A549 (cell line): ENCODE results near the gene ROBO1. TPM values are rescaled to one million over a fixed set of nuclear protein-coding genes. Genes with fewer than 3 reads are reported as not detected.

Experiments used
- ATAC-seq, 2 experiments: fragments of 200-7000 bp in 1 of 2; fragments of >200 bp in 1 of 2; cut with Nextera tagmentation in 1 of 2; cut with Tn5 transposase in 1 of 2; 3 replicates each; pipeline versions ENCODE4 v1.8.0 to v1.9.1; 2018 to 2020; ENCODE audit warnings: mild to moderate bottlenecking in 1 of 2, moderate library complexity in 1 of 2
- CTCF ChIA-PET: fragments of 300-600 bp; sonication (Branson Sonifier 250); formaldehyde crosslinking; extraction: SDS; loops from one replicate; lab custom pipeline; 2021; ENCODE audit warnings: antibody characterized with exemption, inconsistent platforms; lab: Yijun Ruan, JAX
- POLR2A ChIA-PET: fragments of 350-600 bp; formaldehyde crosslinking; extraction: SDS; loops from one replicate; lab custom pipeline; 2021; ENCODE audit warnings: antibody characterized with exemption, inconsistent platforms; lab: Yijun Ruan, JAX
- DNase-seq, 2 experiments: peaks; one replicate each; pipeline versions ENCODE4 v3.0.0 to v3.0.0-alpha.2; 2011 to 2016; ENCODE audit warnings: low read depth in 1 of 2, low spot score in 1 of 2
- FAIRE-seq: peaks from 2 replicates; lab custom pipeline; 2011; peaks lifted over from hg19 to GRCh38; lab: Jason Lieb, UNC
- H3K27ac ChIP-seq, 2 experiments: fragments of >200 bp; sonication (Bioruptor Twin); formaldehyde crosslinking; 3 replicates each; pipeline ENCODE4 v1.5.1; 2016 to 2017
- H3K4me1 ChIP-seq: fragments of >200 bp; sonication (Bioruptor Twin); formaldehyde crosslinking; 3 replicates; pipeline ENCODE4 v1.6.1; 2016
- H3K4me2 ChIP-seq: fragments of >200 bp; sonication (Bioruptor Twin); formaldehyde crosslinking; 3 replicates; pipeline ENCODE4 v1.6.1; 2016
- H3K4me3 ChIP-seq: fragments of >200 bp; sonication (Bioruptor Twin); formaldehyde crosslinking; 3 replicates; pipeline ENCODE4 v1.5.1; 2016
- H3K9me3 ChIP-seq: fragments of >200 bp; sonication (Bioruptor Twin); formaldehyde crosslinking; 3 replicates; pipeline ENCODE4 v1.6.1; 2016
- BHLHE40 ChIP-seq: IDR thresholded peaks from 2 replicates; pipeline ENCODE4 v1.6.1; 2012; ENCODE audit warnings: low read depth, low read length, inconsistent platforms
- CEBPB ChIP-seq, 2 experiments: fragments of >200 bp in 1 of 2; sonication (Bioruptor Twin) in 1 of 2; formaldehyde crosslinking in 1 of 2; IDR thresholded peaks; 2 replicates each; pipeline ENCODE4 v1.6.1; 2012 to 2016
- CHD2 ChIP-seq: fragments of 150-350 bp; IDR thresholded peaks from 2 replicates; pipeline ENCODE4 v1.6.1; 2014; ENCODE audit warnings: low read length; ENCODE audit not compliant: partially characterized antibody
- CTCF ChIP-seq: fragments of >200 bp; sonication (Bioruptor Twin); formaldehyde crosslinking; IDR thresholded peaks from 3 replicates; pipeline ENCODE4 v1.5.1; 2016
- EP300 ChIP-seq, 2 experiments: fragments of >200 bp; sonication (Bioruptor Twin); formaldehyde crosslinking; IDR thresholded peaks; 2 replicates in 1 of 2; 3 replicates in 1 of 2; pipeline ENCODE4 v1.6.1; 2016 to 2017
- FOSL2 ChIP-seq, 2 experiments: fragments of 450-650 bp in 1 of 2; fragments of >200 bp in 1 of 2; sonication (Bioruptor Twin) in 1 of 2; formaldehyde crosslinking; IDR thresholded peaks; 2 replicates each; pipeline versions ENCODE4 v1.5.0 to v1.6.1; 2016 to 2020; ENCODE audit warnings: mild to moderate bottlenecking in 1 of 2, moderate library complexity in 1 of 2
- HMGXB4 ChIP-seq: fragments of 250-450 bp; sonication (Bioruptor Pico); IDR thresholded peaks from 2 replicates; pipeline ENCODE4 v1.5.0; 2021; ENCODE audit warnings: mild to moderate bottlenecking, moderate library complexity, borderline replicate concordance
- HOXB5 ChIP-seq: fragments of 250-450 bp; sonication (Bioruptor Pico); IDR thresholded peaks from 2 replicates; pipeline ENCODE4 v1.5.0; 2020; ENCODE audit warnings: mild to moderate bottlenecking, moderate library complexity
- JUNB ChIP-seq: fragments of >200 bp; sonication (Bioruptor Twin); formaldehyde crosslinking; IDR thresholded peaks from 2 replicates; pipeline ENCODE4 v1.6.1; 2016
- KDM1A ChIP-seq: fragments of 200-600 bp; sonication (generic); IDR thresholded peaks from 2 replicates; pipeline ENCODE4 v1.6.1; 2016; ENCODE audit warnings: low read depth, mild to moderate bottlenecking
- KDM5A ChIP-seq: fragments of 200-600 bp; sonication (generic); IDR thresholded peaks from 2 replicates; pipeline ENCODE4 v1.6.1; 2016; ENCODE audit warnings: antibody characterized with exemption, mild to moderate bottlenecking
- NFE2L2 ChIP-seq: fragments of 150-350 bp; conservative IDR thresholded peaks from 2 replicates; pipeline ENCODE4 v1.6.1; 2014; ENCODE audit warnings: low read length
- NPAS2 ChIP-seq: fragments of 250-450 bp; sonication (Bioruptor Pico); IDR thresholded peaks from 2 replicates; pipeline ENCODE4 v1.8.0; 2022; ENCODE audit warnings: mild to moderate bottlenecking, moderate library complexity, borderline replicate concordance
- PBX3 ChIP-seq: IDR thresholded peaks from 2 replicates; pipeline ENCODE4 v1.6.1; 2012
- PHF8 ChIP-seq: fragments of 200-600 bp; sonication (generic); IDR thresholded peaks from 2 replicates; pipeline ENCODE4 v1.6.1; 2016; ENCODE audit warnings: low read depth, mild to moderate bottlenecking, antibody characterized with exemption, moderate library complexity, borderline replicate concordance
- RAD21 ChIP-seq, 2 experiments: fragments of >200 bp in 1 of 2; sonication (Bioruptor Twin) in 1 of 2; formaldehyde crosslinking in 1 of 2; IDR thresholded peaks in 1 of 2; conservative IDR thresholded peaks in 1 of 2; 2 replicates in 1 of 2; 3 replicates in 1 of 2; pipeline ENCODE4 v1.6.1; 2012 to 2018; ENCODE audit warnings: inconsistent platforms in 1 of 2
- SMC3 ChIP-seq: fragments of >200 bp; sonication (Bioruptor Twin); formaldehyde crosslinking; IDR thresholded peaks from 3 replicates; pipeline ENCODE4 v1.6.1; 2018; ENCODE audit warnings: inconsistent platforms
- SREBF2 ChIP-seq: fragments of 450-650 bp; IDR thresholded peaks from 2 replicates; pipeline ENCODE4 v1.6.1; 2014; ENCODE audit warnings: mild to moderate bottlenecking, moderate library complexity
- TFCP2L1 ChIP-seq: fragments of 250-450 bp; sonication (Bioruptor Pico); IDR thresholded peaks from 2 replicates; pipeline ENCODE4 v1.5.0; 2021; ENCODE audit warnings: mild to moderate bottlenecking
- ZFP36 ChIP-seq: fragments of 450-650 bp; IDR thresholded peaks from 2 replicates; pipeline ENCODE4 v1.6.1; 2014; ENCODE audit warnings: borderline replicate concordance; ENCODE audit not compliant: partially characterized antibody
- WGBS: methylation state at CpG from one replicate; pipeline ENCODE4 v1.1.6; 2017; ENCODE audit errors: missing lambda C conversion rate; 5-methylcytosine and 5-hydroxymethylcytosine counted together
- polyA plus RNA-seq, 4 experiments: library from polyadenylated mRNA; depleted of rRNA in 3 of 4; stranded (reverse); fragments of >200 nt; fragmentation: RNase III in 1 of 4; extraction: RNeasy Plus Mini Kit Qiagen cat#74134 plus additional on column Dnase treatment in 1 of 4; gene quantifications; 2 replicates in 3 of 4; 3 replicates in 1 of 4; pipeline ENCODE4 v1.2.3, GENCODE V29; 2011 to 2017
- TF ChIP-seq, protein P1 (sequence below): fragments of 200-600 bp; sonication (generic); IDR thresholded peaks from 2 replicates; pipeline ENCODE4 v1.6.1; 2016; ENCODE audit warnings: antibody characterized with exemption, mild to moderate bottlenecking, moderate library complexity

ROBO1 gene
- polyA plus RNA-seq, 2 of the 4 experiments (the other 2 are of a cell fraction), result 25.3 to 35.6 TPM

- CTCF ChIA-PET, result no interaction called here
- ATAC-seq, result no peak
- peaks cover 1% of the 10 kb centered on the region; the same call in 2 of the 3 replicates for H3K4me1 ChIP-seq
- FAIRE-seq, result no peak
- 71% methylated on average over 1 of the region's 1 CpG for WGBS
- no peak for TF ChIP-seq KDM1A
- no peak for TF ChIP-seq JUNB
- TF ChIP-seq CHD2, result no peak
- TF ChIP-seq SMC3, result no peak
- no peak for TF ChIP-seq HMGXB4 (CRISPR knock-in tag)
- TF ChIP-seq TFCP2L1 (CRISPR knock-in tag), result no peak
- no peak for TF ChIP-seq NPAS2 (CRISPR knock-in tag)
- TF ChIP-seq HOXB5 (CRISPR knock-in tag), result no peak
- no peak for TF ChIP-seq BHLHE40
- TF ChIP-seq EP300 (IDR thresholded peaks at IDR 0.05), result no peak
- no peak for TF ChIP-seq KDM5A
- TF ChIP-seq, all 56 proteins: peak for 0
- no peak overlapping the region for H3K27ac ChIP-seq
- DNase-seq, result no peak
- no peak overlapping the region for H3K4me2 ChIP-seq
- no peak overlapping the region for H3K4me3 ChIP-seq
- H3K9me3 ChIP-seq, result no peaks in the 10 kb centered on the region
- POLR2A ChIA-PET, result no interaction called here
Observed at GRCh38 chr3:78924711-78925110, 843.1 kb downstream of the ROBO1 start.

DNA sequence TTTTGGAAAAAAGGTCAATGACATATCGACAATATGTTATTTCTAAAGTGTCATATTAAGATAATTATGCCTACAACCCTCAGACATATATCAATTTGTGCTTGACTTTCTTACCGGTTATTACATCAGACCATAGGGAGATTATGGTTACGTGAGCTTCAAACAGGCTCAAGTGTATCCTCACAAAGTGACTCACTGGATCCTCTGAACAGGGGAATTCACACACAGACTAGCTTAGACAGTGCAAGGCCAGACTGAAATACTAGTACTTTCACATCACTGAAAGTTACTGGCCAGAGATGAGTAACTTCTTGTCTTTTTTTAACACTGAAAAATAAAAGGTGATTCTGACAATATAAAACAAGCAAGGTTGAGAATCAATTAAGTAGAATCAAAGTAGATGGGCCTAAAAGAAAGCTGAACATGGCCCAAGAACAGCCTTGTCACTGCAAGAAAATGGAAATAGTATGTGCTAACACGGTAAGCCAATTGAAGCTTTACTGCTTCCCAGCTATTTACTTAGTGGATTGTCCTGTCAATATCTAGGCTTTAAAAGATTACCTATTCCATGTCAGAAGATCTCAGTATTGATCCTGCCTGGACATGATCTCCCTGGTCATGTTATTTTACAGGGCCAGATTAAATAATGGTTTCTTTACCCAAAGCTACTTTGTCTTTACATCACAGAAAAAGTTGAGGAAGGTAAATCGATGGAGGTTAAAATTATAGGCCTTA is 848.6 kb downstream of the ROBO1 start:
- 29% methylated on average over 5 of the region's 5 CpGs for WGBS
- FAIRE-seq, result no peak
- no peaks in the 10 kb centered on the region for H3K9me3 ChIP-seq
- no peak; the same call in 1 of the 2 replicates for TF ChIP-seq FOSL2 (IDR thresholded peaks at IDR 0.05)
- peak; percentile 54 for TF ChIP-seq FOSL2 (CRISPR knock-in tag; IDR thresholded peaks at IDR 0.05)
- peak in 1 of 2 experiments; percentile 16; a peak in 1 of 4 replicates for TF ChIP-seq CEBPB (IDR thresholded peaks at IDR 0.05)
- TF ChIP-seq, protein P1, sequence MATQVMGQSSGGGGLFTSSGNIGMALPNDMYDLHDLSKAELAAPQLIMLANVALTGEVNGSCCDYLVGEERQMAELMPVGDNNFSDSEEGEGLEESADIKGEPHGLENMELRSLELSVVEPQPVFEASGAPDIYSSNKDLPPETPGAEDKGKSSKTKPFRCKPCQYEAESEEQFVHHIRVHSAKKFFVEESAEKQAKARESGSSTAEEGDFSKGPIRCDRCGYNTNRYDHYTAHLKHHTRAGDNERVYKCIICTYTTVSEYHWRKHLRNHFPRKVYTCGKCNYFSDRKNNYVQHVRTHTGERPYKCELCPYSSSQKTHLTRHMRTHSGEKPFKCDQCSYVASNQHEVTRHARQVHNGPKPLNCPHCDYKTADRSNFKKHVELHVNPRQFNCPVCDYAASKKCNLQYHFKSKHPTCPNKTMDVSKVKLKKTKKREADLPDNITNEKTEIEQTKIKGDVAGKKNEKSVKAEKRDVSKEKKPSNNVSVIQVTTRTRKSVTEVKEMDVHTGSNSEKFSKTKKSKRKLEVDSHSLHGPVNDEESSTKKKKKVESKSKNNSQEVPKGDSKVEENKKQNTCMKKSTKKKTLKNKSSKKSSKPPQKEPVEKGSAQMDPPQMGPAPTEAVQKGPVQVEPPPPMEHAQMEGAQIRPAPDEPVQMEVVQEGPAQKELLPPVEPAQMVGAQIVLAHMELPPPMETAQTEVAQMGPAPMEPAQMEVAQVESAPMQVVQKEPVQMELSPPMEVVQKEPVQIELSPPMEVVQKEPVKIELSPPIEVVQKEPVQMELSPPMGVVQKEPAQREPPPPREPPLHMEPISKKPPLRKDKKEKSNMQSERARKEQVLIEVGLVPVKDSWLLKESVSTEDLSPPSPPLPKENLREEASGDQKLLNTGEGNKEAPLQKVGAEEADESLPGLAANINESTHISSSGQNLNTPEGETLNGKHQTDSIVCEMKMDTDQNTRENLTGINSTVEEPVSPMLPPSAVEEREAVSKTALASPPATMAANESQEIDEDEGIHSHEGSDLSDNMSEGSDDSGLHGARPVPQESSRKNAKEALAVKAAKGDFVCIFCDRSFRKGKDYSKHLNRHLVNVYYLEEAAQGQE, result no peak
- TF ChIP-seq, all 56 proteins: peak for 2
- ChIA-PET CTCF (interaction anchor here (1.3 kb wide), 1 partner anchor 113 kb away, joined by 3 read pairs; no protein-coding TSS in a partner anchor), POLR2A (interaction anchor here (0.9 to 1.3 kb wide), 3 partner anchors 22 to 47 kb away, joined by 3 to 4 read pairs (median 3); no protein-coding TSS in a partner anchor)
- Histone ChIP-seq H3K4me3 (no peak overlapping the region), H3K4me2 (peak overlapping the region; percentile 46), H3K27ac (peak overlapping the region; percentile 62 to 69), H3K4me1 (peaks cover 21% of the 10 kb centered on the region; the same call in 2 of the 3 replicates)
- DNase-seq (peak; percentile 17 to 77), ATAC-seq (peak; percentile 94 to 99)

- Histone ChIP-seq H3K4me3 (no peak overlapping the region), H3K27ac (peak overlapping the region; percentile 62 to 69; a peak in 5 of 6 replicates), H3K4me1 (peaks cover 21% of the 10 kb centered on the region; the same call in 2 of the 3 replicates), H3K4me2 (peak overlapping the region; percentile 46), H3K9me3 (no peaks in the 10 kb centered on the region)
- no peak for FAIRE-seq
- DNase-seq, result no peak
- WGBS, result 90% methylated on average over 1 of the region's 1 CpG
- ChIA-PET POLR2A (interaction anchor here (1.0 to 1.3 kb wide), 2 partner anchors 23 to 46 kb away, joined by 3 to 4 read pairs; no protein-coding TSS in a partner anchor), CTCF (no interaction called here)
- peak; percentile 24 to 51; a peak in 3 of 6 replicates for ATAC-seq
- TF ChIP-seq SREBF2 (no peak), HOXB5 (CRISPR knock-in tag) (no peak), TFCP2L1 (CRISPR knock-in tag) (no peak), RAD21 (conservative IDR thresholded peaks at IDR 0.05 in 1 of 2, IDR thresholded peaks at IDR 0.05 in 1 of 2) (no peak), NFE2L2 (no peak), SMC3 (no peak), PHF8 (no peak), PBX3 (no peak), ZFP36 (no peak), KDM1A (no peak), CTCF (no peak), CEBPB (IDR thresholded peaks at IDR 0.05) (no peak)
Observed at GRCh38 chr3:78918361-78919020, 849.3 kb downstream of the ROBO1 start.
